Activated naive CD4-positive, alpha-beta T cell treated with anti-CD3 and anti-CD28 coated beads, Interleukin-2, amount 10 ng/mL, durations not matched to agents 5 hours and 36 hours (primary cell): ENCODE data around the gene USP28. TPM values are rescaled to one million over a fixed set of nuclear protein-coding genes. Genes with fewer than 3 reads are reported as not detected.

ENCODE experiments used
- total RNA-seq, 2 experiments: library from RNA; stranded (reverse); gene quantifications; one replicate each; pipeline ENCODE4 v1.2.3, GENCODE V29; 2021

Gene USP28
- 10 to 100 TPM; 35.6 to 36.9 TPM for total RNA-seq

GRCh38 chr11:113875234-113876073 lies at the start of gene USP28:
TSS of gene USP28 (minus strand) at chr11:113875572. CDS start at chr11:113875501, 71 bp downstream.

GRCh38 chr11:113904379-113905101 lies 29.2 kb upstream of the USP28 start, which contains the start of gene HTR3B:
TSS of gene HTR3B (plus strand) at chr11:113904796. CDS start at chr11:113904934, 138 bp downstream.

GRCh38 chr11:113779496-113779895 lies 95.9 kb downstream of the USP28 start, which contains the start of gene CLDN25:
TSS of gene CLDN25 (plus strand) at chr11:113779796. CDS start at chr11:113779796, 0 bp downstream.

GRCh38 chr11:113773416-113774173 lies 101.8 kb downstream of the USP28 start, which contains the start of gene ZW10:
TSS of gene ZW10 (minus strand) at chr11:113773692. CDS start at chr11:113773666, 26 bp downstream.

Other genes with a start within 250 kb of the USP28 start
- gene TMPRSS5, start 169.3 kb downstream of the USP28 start, total RNA-seq: 1 to 10 TPM in 1 of 2 experiments, under 1 TPM in 1; 0.63 to 1.2 TPM
- gene ZW10, start 101.9 kb downstream of the USP28 start, total RNA-seq: 10 to 100 TPM; 13.6 to 14.6 TPM
- gene CLDN25, start 95.8 kb downstream of the USP28 start, total RNA-seq: not detected
- gene HTR3B, start 29.2 kb upstream of the USP28 start, total RNA-seq: not detected
- not detected for gene HTR3A, start 99.5 kb upstream of the USP28 start, total RNA-seq
- 1 to 10 TPM; 4.8 to 5.4 TPM for gene ZBTB16, start 184.1 kb upstream of the USP28 start, total RNA-seq